SK-N-SH treated with all-trans-retinoic acid at 6 μM for 48 hours (cell line): ENCODE results near the gene PTPRD.

Experiments used
- ATAC-seq: fragments of 200-7000 bp; cut with Tn5 transposase; 3 replicates; pipeline ENCODE4 v1.9.1; 2020; ENCODE audit warnings: mild to moderate bottlenecking, moderate library complexity
- ARNTL ChIP-seq: fragments of 450-650 bp; formaldehyde crosslinking; IDR thresholded peaks from 2 replicates; pipeline ENCODE4 v1.5.0; 2020; ENCODE audit warnings: low read depth, mild to moderate bottlenecking, moderate library complexity, borderline replicate concordance
- BACH2 ChIP-seq: fragments of 250-450 bp; sonication (Bioruptor Pico); IDR thresholded peaks from 2 replicates; pipeline ENCODE4 v1.9.0; 2021; ENCODE audit warnings: mild to moderate bottlenecking, borderline replicate concordance
- CREB5 ChIP-seq: fragments of 250-450 bp; sonication (Bioruptor Pico); IDR thresholded peaks from 2 replicates; pipeline ENCODE4 v1.5.1; 2020; ENCODE audit warnings: low read depth, mild to moderate bottlenecking, moderate library complexity
- CSDC2 ChIP-seq: fragments of 250-450 bp; sonication (Bioruptor Pico); IDR thresholded peaks from 2 replicates; pipeline ENCODE4 v1.5.0; 2020; ENCODE audit warnings: mild to moderate bottlenecking, moderate library complexity
- CSRNP3 ChIP-seq: fragments of 250-450 bp; sonication (Bioruptor Pico); IDR thresholded peaks from 2 replicates; pipeline ENCODE4 v1.5.1; 2021; ENCODE audit warnings: mild to moderate bottlenecking, moderate library complexity
- ESRRG ChIP-seq: fragments of 250-450 bp; sonication (Bioruptor Pico); IDR thresholded peaks from 2 replicates; pipeline ENCODE4 v1.6.1; 2021; ENCODE audit warnings: mild to moderate bottlenecking
- GLIS3 ChIP-seq: fragments of 250-450 bp; sonication (Bioruptor Pico); IDR thresholded peaks from 2 replicates; pipeline ENCODE4 v1.5.0; 2020; ENCODE audit warnings: mild to moderate bottlenecking, moderate library complexity
- ISL1 ChIP-seq: fragments of 250-450 bp; sonication (Bioruptor Pico); IDR thresholded peaks from 2 replicates; pipeline ENCODE4 v2.1.2; 2022; ENCODE audit warnings: mild to moderate bottlenecking, moderate library complexity
- OSR1 ChIP-seq: fragments of 250-450 bp; sonication (Bioruptor Pico); IDR thresholded peaks from 2 replicates; pipeline ENCODE4 v1.8.0; 2022; ENCODE audit warnings: moderate library complexity, mild to moderate bottlenecking, inconsistent platforms
- PATZ1 ChIP-seq: fragments of 250-450 bp; sonication (Bioruptor Pico); IDR thresholded peaks from 2 replicates; pipeline ENCODE4 v1.8.0; 2020; ENCODE audit warnings: mild to moderate bottlenecking, moderate library complexity, borderline replicate concordance
- POU6F1 ChIP-seq: fragments of 250-450 bp; sonication (Bioruptor Pico); IDR thresholded peaks from 2 replicates; pipeline ENCODE4 v1.8.0; 2021; ENCODE audit warnings: low read depth, mild to moderate bottlenecking, moderate library complexity, borderline replicate concordance
- PPARA ChIP-seq: fragments of 250-450 bp; sonication (Bioruptor Pico); IDR thresholded peaks from 2 replicates; pipeline ENCODE4 v1.5.0; 2020; ENCODE audit warnings: mild to moderate bottlenecking, borderline replicate concordance
- RARB ChIP-seq: fragments of 250-450 bp; sonication (Bioruptor Pico); IDR thresholded peaks from 2 replicates; pipeline ENCODE4 v1.8.0; 2021; ENCODE audit warnings: mild to moderate bottlenecking, moderate library complexity
- SNAI2 ChIP-seq: fragments of 250-450 bp; sonication (Bioruptor Pico); IDR thresholded peaks from 2 replicates; pipeline ENCODE4 v1.5.0; 2020; ENCODE audit warnings: mild to moderate bottlenecking, moderate library complexity
- TCF4 ChIP-seq: fragments of 250-450 bp; sonication (Bioruptor Pico); IDR thresholded peaks from 2 replicates; pipeline ENCODE4 v1.8.0; 2021; ENCODE audit warnings: mild to moderate bottlenecking, moderate library complexity, borderline replicate concordance
- TOX ChIP-seq: fragments of 250-450 bp; sonication (Bioruptor Pico); IDR thresholded peaks from 2 replicates; pipeline ENCODE4 v1.8.0; 2021; ENCODE audit warnings: mild to moderate bottlenecking, moderate library complexity, borderline replicate concordance
- TSHZ2 ChIP-seq: fragments of 250-450 bp; sonication (Bioruptor Pico); IDR thresholded peaks from 2 replicates; pipeline ENCODE4 v1.5.0; 2020; ENCODE audit warnings: mild to moderate bottlenecking, moderate library complexity
- ZC3H10 ChIP-seq: fragments of 250-450 bp; sonication (Bioruptor Pico); IDR thresholded peaks from 2 replicates; pipeline ENCODE4 v1.5.1; 2021; ENCODE audit warnings: mild to moderate bottlenecking, moderate library complexity
- ZFP3 ChIP-seq: fragments of 250-450 bp; sonication (Bioruptor Pico); IDR thresholded peaks from 2 replicates; pipeline ENCODE4 v1.5.0; 2020; ENCODE audit warnings: mild to moderate bottlenecking, moderate library complexity
- ZFP30 ChIP-seq: fragments of 450-650 bp; formaldehyde crosslinking; IDR thresholded peaks from 2 replicates; pipeline ENCODE4 v1.5.0; 2022; ENCODE audit warnings: mild to moderate bottlenecking, moderate library complexity
- ZNF70 ChIP-seq: fragments of 450-650 bp; formaldehyde crosslinking; IDR thresholded peaks from 2 replicates; pipeline ENCODE4 v1.5.0; 2020; ENCODE audit warnings: mild to moderate bottlenecking, moderate library complexity
- ZNF8 ChIP-seq: fragments of 450-650 bp; formaldehyde crosslinking; IDR thresholded peaks from 2 replicates; pipeline ENCODE4 v1.5.0; 2020; ENCODE audit warnings: mild to moderate bottlenecking, moderate library complexity

The PTPRD gene

GRCh38 chr9:8622222-8622802 is 1990.5 kb downstream of the PTPRD start:
- TF ChIP-seq PATZ1 (no peak), ISL1 (no peak), GLIS3 (CRISPR knock-in tag) (no peak), ZNF8 (CRISPR knock-in tag) (no peak), BACH2 (no peak), ESRRG (CRISPR knock-in tag) (no peak), PPARA (CRISPR knock-in tag) (no peak), POU6F1 (no peak), OSR1 (CRISPR knock-in tag) (no peak), ZFP30 (CRISPR knock-in tag) (no peak), TOX (CRISPR knock-in tag) (no peak), SNAI2 (CRISPR knock-in tag) (no peak), CSDC2 (CRISPR knock-in tag) (no peak), CSRNP3 (CRISPR knock-in tag) (no peak), RARB (CRISPR knock-in tag) (no peak), TSHZ2 (no peak), ZNF70 (CRISPR knock-in tag) (no peak), ARNTL (CRISPR knock-in tag) (no peak), TCF4 (no peak)
- TF ChIP-seq, all 23 proteins: peak for 0
- no peak for ATAC-seq

- TF ChIP-seq ZC3H10 (CRISPR knock-in tag): no peak
- TF ChIP-seq TCF4: no peak
- TF ChIP-seq SNAI2 (CRISPR knock-in tag): no peak
- no peak for TF ChIP-seq GLIS3 (CRISPR knock-in tag)
- TF ChIP-seq PPARA (CRISPR knock-in tag): no peak
- TF ChIP-seq ZFP3 (CRISPR knock-in tag): no peak
- no peak for TF ChIP-seq RARB (CRISPR knock-in tag)
- no peak for TF ChIP-seq ZNF8 (CRISPR knock-in tag)
- TF ChIP-seq POU6F1: no peak
- no peak for TF ChIP-seq CSRNP3 (CRISPR knock-in tag)
- no peak for TF ChIP-seq OSR1 (CRISPR knock-in tag)
- no peak for TF ChIP-seq ZNF70 (CRISPR knock-in tag)
- no peak for TF ChIP-seq CREB5
- TF ChIP-seq ZFP30 (CRISPR knock-in tag): no peak
- no peak for TF ChIP-seq ARNTL (CRISPR knock-in tag)
- no peak for TF ChIP-seq ISL1
- no peak for ATAC-seq
Measured at GRCh38 chr9:8621416-8621815, 1991.4 kb downstream of the PTPRD start.
